ENCODE results near the gene DAO.

DAO gene

GRCh38 chr12:108833757-108834472, 46.0 kb upstream of the DAO start:
- no peak for TF ChIP-seq CTCF (IDR thresholded peaks at IDR 0.05; ENCODE audit: insufficient read depth, low read length, missing control alignments)
- H3K4me3 ChIP-seq (ENCODE audit: low read depth, low read length) = no peak overlapping the region; the same call in 1 of the 2 replicates
- no peak for DNase-seq (ENCODE audit: low read depth, low spot score)
- POLR2A ChIA-PET = interaction anchor here (1.4 to 2.8 kb wide), 4 partner anchors 16 to 184 kb away, joined by 6 to 14 read pairs (median 8); partner anchors contain the start of gene SSH1
- CTCF ChIA-PET = interaction anchor here (1.0 to 2.5 kb wide), 4 partner anchors 16 to 30 kb away, joined by 3 to 8 read pairs (median 4); no protein-coding TSS in a partner anchor

- no peak for DNase-seq (ENCODE audit: low read depth, low spot score)
- CTCF ChIA-PET = interaction anchor here (0.7 kb wide), 1 partner anchor 10 kb away, joined by 3 read pairs; no protein-coding TSS in a partner anchor
- TF ChIP-seq CTCF (IDR thresholded peaks at IDR 0.05; ENCODE audit: insufficient read depth, low read length, missing control alignments) = no peak
- no peak overlapping the region for H3K4me3 ChIP-seq (ENCODE audit: low read depth, low read length)
- POLR2A ChIA-PET = interaction anchor here (1.3 kb wide), 1 partner anchor 14 kb away, joined by 3 read pairs; no protein-coding TSS in a partner anchor
Measured at GRCh38 chr12:108835860-108836634, 43.8 kb upstream of the DAO start.

DNA sequence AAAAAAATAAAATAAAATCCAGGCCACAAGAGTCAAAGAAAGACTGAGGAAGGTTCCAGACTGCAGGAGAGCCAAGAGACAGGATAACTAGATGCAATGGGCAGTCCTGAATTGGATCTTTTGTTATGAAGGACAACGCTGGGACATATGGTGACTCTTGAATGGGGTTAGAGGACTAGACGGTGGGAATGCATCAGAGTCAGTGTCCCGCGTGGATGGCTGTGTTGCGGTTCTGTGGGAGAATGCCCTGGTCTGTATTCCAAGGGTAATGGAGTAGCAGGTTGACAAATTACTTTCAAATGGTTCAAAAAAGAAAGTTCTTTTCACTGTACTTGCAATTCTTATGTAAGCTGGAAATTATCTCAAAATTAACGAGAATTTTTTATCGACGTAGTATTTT, 42.7 kb upstream of the DAO start:
- H3K4me3 ChIP-seq (ENCODE audit: low read depth, low read length) = no peak overlapping the region
- ChIA-PET CTCF (interaction anchor here (1.2 to 3.3 kb wide), 3 partner anchors 11 to 47 kb away, joined by 3 to 22 read pairs (median 4); no protein-coding TSS in a partner anchor), POLR2A (interaction anchor here (1.7 to 5.3 kb wide), 2 partner anchors 8 to 13 kb away, joined by 14 to 47 read pairs; no protein-coding TSS in a partner anchor)
- no peak for TF ChIP-seq CTCF (IDR thresholded peaks at IDR 0.05; ENCODE audit: insufficient read depth, low read length, missing control alignments)
- DNase-seq (ENCODE audit: low read depth, low spot score) = no peak

GRCh38 chr12:108837680-108838079, 42.2 kb upstream of the DAO start:
- no peak for DNase-seq (ENCODE audit: low read depth, low spot score)
- no peak overlapping the region for H3K4me3 ChIP-seq (ENCODE audit: low read depth, low read length)
- ChIA-PET POLR2A (interaction anchor here (0.7 to 5.3 kb wide), 7 partner anchors 9 to 115 kb away, joined by 3 to 47 read pairs (median 10); partner anchors contain the start of gene SSH1), CTCF (interaction anchor here (0.6 to 3.3 kb wide), 7 partner anchors 8 to 113 kb away, joined by 3 to 22 read pairs (median 4); no protein-coding TSS in a partner anchor)
- TF ChIP-seq CTCF (IDR thresholded peaks at IDR 0.05; ENCODE audit: insufficient read depth, low read length, missing control alignments) = no peak

DNA sequence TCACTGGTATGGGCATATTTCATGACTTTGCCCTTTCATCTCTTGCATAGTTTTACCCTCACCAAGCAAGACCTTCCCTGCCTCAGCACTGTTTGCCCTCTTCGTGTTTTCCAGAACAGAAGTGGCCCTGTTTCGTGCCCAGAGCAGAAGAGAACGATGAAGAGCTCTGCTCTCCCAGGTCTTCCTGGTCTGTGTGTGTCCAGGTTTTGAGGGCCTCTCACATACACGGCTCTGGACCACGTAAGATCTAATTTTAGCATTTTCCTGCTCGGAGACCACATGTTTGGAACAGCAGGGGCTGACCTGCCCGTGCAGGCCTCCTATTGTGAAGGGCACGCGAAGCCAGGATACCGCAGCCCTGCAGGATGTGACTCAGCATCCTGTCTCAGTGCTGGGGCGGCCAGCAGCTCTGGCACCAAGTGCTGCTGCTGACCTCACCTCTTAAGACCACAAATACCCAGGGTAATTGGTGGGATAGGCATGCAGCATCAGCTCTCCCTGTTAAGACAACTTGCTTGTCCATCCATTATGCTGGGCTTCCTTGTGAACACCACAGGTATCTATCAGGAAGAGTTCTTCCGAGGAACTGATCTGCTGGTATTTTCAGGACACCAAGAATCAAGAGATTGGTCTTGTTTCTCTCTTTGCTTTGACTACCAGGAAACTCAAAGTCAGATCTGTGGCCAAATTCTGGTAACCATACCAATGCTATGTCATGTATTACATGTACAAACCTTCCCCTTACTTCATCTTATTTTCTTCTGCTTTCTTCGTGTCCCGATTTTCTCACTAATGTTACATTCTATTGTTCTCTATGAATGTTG, 41.5 kb upstream of the DAO start:
- ChIA-PET POLR2A (interaction anchor here (0.7 to 5.3 kb wide), 10 partner anchors 10 to 148 kb away, joined by 3 to 47 read pairs (median 4); partner anchors contain the start of gene SSH1), CTCF (interaction anchor here (0.6 to 3.3 kb wide), 8 partner anchors 9 to 113 kb away, joined by 3 to 22 read pairs (median 4); no protein-coding TSS in a partner anchor)
- peak; percentile 100 for DNase-seq (ENCODE audit: low read depth, low spot score)
- no peak for TF ChIP-seq CTCF (IDR thresholded peaks at IDR 0.05; ENCODE audit: insufficient read depth, low read length, missing control alignments)
- H3K4me3 ChIP-seq (ENCODE audit: low read depth, low read length) = no peak overlapping the region

All from AG04449 (cell line).